ENCODE measurements around the gene VRK1. TPM values are rescaled to one million over a fixed set of nuclear protein-coding genes. Genes with fewer than 3 reads are reported as not detected.

Gene VRK1
- polyA plus RNA-seq, 4 donors, result 23.1 to 28.3 (median 24.7) TPM

DNA sequence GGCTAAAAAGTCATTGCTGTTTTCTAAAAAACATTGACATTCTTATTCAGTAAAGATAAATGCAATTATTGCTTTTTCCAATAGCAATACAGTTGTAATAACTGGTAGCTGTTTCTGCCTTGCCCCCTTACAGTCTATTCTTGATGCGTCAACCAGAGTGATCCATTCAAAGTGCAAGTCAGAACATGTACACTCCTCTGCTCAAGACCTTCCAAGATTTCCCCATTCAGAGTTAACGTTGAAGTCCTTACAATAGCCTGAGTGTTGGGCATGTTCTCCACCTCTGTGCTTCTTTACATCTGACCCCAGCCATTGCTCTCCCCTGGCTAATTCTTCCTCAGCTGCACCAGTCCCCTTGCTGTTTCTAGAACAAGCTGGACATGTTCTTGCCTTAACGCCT is 24.3 kb downstream of the VRK1 start:
- DNase-seq (ENCODE audit: low read depth in 4 of 4, low spot score in 2 of 4), result no peak

DNA sequence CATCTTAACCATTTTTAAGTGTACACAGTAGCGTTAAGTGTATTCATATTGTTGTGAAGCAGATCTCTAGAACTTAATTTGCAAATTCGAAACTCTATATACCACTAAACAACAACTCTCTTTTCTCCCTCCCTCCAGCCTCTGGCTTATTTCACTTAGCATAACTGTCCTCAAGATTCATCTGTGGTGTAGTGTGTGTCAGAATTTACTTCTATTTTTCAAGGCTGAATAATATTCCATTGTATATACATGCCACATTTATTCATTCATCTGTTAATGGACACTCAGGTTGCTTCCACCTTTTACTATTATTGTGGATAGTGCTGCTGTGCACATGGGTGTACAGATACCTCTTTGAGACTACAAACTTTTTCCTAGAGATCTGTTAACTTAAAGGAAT is 26.5 kb downstream of the VRK1 start:
- no peak for DNase-seq (ENCODE audit: low read depth in 4 of 4, low spot score in 2 of 4)

DNA sequence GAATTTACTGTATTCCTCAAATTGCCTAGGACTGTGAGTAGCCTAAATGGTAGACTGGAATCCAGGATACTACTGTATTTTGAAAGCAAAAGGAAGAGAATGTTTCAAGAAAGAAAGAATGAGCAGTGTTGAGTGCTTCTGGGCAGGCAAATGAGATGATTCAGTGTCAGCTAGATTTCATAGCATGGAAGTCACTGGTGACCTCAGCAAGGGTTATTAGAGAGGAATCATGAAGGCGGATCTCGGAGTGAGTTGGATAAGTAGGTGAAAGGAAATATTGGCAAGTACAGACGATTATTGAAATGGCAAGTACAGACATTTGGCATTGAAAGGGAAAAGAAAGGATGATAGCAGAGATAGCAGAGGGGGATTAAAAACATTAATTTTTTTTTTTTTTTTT is 27.1 kb downstream of the VRK1 start:
- DNase-seq (ENCODE audit: low read depth in 4 of 4, low spot score in 2 of 4), result no peak

DNA sequence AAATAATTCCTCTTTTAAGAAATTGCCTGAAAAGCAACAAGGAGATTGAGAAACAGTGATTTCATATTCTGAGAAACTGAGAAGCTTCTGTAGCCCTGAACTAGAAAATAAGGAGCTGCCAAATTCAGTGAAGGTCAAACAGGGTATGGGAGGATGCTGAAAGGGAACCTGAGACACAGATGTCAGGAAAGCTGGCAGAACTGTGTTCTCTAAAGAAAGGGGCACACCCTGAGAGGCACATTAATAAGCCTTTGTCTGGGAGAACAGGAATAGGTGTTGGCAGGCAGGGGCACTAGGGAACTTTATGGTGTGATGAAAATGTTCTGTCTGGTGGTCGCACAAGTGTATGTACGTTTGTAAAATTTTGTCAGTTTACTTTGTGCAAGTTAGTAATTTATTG is 29.6 kb downstream of the VRK1 start:
- DNase-seq (ENCODE audit: low read depth in 4 of 4, low spot score in 2 of 4), result no peak

DNA sequence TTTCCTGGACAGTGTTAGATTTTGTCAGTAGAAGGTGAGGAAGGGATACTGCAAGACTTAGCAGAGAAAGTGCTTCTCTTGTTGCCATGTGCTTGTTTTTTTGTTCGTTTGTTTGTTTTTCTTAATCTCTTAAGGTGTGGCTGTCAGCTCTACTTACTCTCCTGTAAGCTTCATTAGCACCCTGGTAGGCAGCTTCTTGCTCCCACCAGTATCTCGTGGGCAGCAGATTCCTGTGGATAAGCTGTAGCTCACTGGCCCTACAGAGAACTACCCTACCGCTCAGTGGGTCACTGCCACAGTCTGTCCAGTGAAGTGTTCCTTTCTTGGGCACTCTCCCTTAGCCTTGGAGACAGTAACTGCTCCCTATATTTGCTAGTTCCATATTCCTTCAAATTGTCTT is 30.1 kb downstream of the VRK1 start:
- no peak for DNase-seq (ENCODE audit: low read depth in 4 of 4, low spot score in 2 of 4)

DNA sequence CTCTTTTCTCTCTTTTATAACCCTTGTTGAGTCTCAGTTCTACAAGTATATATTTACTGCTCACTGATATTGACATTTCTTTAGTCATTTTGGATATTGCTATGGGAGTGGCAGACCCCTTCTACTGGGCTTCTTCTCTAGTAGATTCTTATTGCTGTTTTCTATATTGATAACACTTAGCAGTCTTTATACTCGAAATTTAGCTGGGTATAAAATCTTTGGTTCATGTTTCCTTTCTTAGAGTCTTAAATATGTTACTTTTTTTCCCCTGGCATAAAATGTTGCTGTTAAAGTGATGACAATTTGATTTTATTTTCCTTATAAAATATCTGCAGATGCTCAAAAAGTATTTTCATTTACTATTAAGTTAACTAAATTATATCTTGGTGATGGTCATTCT is 32.6 kb downstream of the VRK1 start:
- DNase-seq (ENCODE audit: low read depth in 4 of 4, low spot score in 2 of 4), result no peak

DNA sequence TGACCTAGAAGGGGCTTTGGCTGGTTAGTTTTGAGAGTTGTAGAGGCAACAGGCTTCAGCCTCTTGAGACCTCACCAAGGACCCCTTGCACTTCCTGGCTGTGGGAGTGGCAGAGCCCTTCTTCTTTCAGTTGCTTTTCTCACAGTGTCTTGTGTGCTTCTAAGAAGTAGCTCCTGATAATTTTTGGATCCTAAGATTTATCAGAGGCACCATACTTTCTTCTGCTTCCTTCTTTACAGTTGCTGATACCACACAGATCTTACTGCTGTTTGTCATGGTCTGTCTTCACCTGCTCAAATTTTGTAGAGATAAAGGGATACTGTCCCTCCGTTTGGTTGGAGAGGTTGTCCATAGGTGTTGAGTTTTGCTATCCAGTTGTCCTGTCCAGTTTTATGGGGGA is 33.8 kb downstream of the VRK1 start:
- DNase-seq (ENCODE audit: low read depth in 4 of 4, low spot score in 2 of 4), result no peak

DNA sequence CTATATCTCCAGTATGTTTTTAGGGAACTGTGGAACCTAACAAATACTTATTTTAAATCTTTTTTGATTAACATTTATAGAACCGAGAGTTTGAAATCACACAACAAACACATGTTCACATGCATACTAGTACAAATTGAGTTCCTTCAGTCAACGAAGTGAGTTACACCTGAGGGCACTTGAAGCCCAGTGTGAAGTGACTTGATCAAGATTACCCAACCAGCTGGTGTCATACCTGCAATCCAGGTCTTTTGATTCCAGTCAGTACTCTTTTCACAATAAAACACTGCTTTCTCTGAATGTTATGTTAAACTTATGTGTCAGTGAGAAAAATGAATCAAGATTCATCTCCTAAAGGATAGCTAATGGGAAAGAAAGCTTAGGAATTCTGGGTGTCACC is 35.2 kb downstream of the VRK1 start:
- no peak for DNase-seq (ENCODE audit: low read depth in 4 of 4, low spot score in 2 of 4)

DNA sequence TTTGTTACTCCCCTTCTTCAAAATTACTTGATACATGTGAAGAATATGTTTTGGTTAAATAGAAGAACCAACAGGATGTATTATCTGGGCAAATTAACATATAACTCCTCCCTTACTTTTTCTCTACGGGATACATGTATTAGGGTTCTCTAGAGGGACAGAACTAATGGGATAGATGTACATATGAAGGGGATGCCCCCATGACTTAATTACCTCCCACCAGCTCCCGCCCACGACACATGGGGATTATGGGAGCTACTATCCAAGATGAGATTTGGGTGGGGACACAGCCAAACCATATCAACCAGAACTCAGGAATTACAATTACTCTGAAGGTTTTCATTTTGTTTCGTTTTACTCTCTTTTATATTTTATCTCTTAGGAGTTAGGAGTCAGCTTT is 41.3 kb downstream of the VRK1 start:
- DNase-seq (ENCODE audit: low read depth in 4 of 4, low spot score in 2 of 4), result no peak

DNA sequence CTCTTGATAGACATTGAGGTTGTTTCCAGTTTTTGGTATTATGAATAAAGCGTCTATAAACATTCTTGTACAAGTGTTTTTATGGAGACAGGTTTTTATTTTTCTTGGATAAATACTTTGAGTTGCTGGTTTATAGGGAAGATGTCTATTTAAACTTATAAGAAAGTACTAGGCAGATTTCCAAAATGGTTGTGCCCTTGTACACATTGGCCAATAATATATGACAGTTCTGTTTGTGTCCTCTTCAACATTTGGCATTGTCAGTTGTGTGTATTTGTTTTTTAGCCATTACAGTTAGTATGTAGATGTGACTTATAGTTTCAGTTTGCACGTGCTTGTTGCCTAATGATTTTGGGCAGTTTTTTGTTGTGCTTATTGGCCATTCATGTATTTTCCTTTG is 42.1 kb downstream of the VRK1 start:
- DNase-seq (ENCODE audit: low read depth in 4 of 4, low spot score in 2 of 4), result no peak

DNA sequence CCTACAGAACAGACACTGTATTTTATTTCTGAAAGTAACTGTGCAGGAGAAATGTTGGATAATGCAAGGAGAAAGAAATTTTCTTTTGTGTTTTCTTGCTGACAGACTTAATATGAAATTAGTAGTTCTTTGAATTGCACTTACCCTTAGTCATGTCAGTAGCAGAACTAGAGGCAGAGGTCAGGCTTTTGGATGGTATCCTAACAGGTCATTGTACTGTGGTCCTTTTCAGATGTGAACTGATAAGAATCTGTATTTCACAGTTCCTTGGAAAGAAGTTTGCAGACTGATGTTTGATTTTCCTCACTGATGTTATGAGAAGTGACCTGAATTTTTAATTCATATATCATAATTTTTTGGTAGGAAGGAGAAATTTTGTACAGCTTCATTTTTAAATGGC is 46.0 kb downstream of the VRK1 start:
- no peak for DNase-seq (ENCODE audit: low read depth in 4 of 4, low spot score in 2 of 4)

DNA sequence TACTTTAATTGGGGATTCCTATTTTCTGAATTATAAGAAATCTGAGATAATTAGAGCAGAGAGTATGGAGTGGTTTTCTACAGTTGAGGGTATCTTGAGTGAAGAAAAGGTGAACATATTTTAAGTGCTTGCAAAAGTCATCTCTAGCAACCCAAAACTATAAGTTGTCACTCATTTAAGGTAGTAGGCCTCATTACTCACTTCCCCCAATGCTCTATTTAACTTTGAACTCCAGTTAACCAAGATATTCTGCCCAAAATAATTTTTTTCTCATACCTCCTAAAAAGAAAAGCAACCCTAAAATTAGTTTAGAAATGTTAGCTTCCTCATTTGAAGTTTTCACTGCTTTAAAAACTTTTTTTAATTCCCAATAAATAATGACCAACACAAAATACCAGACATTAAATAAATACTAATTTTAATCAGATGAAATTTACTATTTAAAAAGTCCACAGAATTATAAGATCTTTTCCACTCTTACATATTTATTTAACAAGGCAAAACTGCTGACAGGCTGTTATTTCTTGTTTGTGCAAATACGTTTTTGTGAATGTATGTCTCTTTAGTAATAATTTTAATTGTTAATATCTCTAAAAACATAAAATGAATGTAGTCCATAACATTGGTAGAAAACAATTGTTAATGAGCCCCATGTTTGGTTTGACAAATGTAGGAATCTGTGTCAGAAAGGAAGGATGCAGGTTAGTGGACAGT is 47.8 kb downstream of the VRK1 start:
- no peak for DNase-seq (ENCODE audit: low read depth in 4 of 4, low spot score in 2 of 4)

DNA sequence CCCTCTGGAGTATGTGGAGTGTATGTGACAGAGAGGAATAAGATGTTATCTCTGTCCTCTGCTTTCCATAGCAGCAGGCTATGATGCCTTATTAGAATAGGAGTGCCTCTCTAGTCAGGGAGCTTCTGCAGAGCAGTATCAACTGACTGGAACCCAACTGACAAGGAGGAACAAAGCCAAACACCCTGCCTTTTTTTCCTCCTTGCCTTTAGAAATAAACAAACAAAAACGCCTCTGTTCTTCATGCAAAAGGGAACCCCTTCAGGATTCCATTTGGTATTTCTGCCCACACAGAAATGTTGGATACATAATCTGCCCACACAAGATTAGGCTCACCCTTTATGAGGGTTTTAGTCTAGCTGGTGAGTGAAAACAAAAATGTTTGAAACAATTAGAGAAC is 50.3 kb downstream of the VRK1 start:
- no peak for DNase-seq (ENCODE audit: low read depth in 4 of 4, low spot score in 2 of 4)

DNA sequence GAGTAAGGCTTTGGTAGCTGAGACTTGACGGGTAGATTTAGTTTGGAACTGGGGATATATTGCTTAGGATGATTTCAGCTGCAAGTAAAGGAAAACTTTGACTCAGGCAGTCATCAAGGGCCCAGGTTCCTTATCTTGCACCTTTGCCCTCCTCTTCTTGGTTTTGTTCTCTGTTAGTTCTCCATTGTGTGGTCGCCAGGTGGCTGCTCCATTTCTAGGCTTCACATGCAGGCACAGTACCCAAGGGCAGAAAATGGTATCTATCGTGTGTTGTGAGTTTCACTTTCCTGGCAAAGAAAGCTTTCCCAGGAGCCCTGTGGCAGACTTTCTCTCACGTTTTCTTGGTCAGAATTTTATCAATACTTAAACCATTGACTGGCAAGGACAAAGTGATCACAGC is 50.8 kb downstream of the VRK1 start:
- DNase-seq (ENCODE audit: low read depth in 4 of 4, low spot score in 2 of 4), result no peak

DNA sequence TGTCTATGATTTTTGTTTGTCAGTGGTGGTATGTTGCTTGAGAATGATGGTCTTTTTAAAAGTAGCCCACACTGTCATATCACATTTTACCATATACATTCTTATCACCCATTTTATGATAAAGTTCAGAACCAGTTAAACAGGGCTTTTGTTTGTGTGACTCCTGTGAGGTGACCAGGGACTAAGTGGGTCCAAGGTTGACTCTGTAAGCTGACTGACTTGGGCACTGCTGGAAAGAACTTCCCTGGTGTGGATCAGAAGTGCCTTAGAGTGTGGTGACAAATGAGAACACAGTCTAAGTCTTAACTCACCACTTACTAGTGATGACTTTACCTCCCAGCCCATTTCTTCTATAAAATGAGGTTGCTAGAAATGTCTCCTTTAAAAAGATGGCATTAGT is 52.6 kb downstream of the VRK1 start:
- DNase-seq (ENCODE audit: low read depth in 4 of 4, low spot score in 2 of 4), result no peak

DNA sequence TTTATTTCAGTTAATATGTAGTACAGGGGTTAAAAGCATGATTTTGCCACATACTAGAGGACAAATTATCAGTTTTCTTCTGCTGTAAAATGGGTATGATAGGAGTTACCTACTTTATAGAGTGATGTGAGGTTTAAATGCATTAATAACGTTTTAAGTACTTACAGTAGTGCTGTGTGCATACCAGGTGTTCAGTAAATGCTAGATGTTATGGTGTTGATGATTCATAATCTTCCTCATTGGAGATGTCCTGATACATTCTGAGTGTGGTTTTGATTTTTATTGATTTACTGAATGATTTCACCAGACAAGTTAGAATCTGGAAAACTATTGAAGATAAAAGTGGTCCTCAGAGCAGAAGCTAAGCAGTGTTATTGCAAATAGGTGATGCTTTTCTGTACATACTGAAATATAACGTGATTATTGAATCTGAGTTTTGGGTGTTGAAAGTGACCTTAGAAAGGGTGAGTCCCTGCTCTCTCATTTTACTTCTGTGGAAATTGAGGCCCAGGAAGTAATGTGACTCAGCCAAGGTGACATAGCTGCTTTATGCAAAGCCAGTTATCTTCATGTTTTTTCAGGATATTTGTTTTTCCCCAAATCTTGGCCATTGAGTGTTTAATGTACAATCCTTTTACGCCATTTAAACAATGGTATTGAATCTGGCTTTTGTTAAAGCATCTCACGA is 54.7 kb downstream of the VRK1 start:
- DNase-seq (ENCODE audit: low read depth in 4 of 4, low spot score in 2 of 4), result no peak

DNA sequence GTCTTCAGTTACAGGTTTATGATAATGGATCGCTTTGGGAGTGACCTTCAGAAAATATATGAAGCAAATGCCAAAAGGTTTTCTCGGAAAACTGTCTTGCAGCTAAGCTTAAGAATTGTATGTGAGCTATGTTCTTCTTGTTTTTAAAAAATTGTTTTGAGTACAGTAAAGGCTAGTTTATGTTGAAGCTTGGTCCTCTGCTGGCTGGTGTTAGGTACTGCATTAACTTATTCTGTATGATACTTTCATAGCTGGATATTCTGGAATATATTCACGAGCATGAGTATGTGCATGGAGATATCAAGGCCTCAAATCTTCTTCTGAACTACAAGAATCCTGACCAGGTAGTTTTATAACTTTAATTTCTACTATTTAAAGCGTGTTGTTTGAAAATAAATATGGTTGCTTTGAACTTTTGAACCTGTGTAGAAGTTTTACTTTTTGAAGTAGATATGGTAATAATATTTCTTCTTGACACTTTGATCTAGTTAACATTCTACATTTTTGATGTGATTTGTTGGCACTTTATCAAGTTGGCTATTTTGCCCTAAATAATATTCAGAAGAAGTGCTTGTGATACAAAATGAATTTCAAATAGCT is 55.7 kb downstream of the VRK1 start:
- no peak for DNase-seq (ENCODE audit: low read depth in 4 of 4, low spot score in 2 of 4)

DNA sequence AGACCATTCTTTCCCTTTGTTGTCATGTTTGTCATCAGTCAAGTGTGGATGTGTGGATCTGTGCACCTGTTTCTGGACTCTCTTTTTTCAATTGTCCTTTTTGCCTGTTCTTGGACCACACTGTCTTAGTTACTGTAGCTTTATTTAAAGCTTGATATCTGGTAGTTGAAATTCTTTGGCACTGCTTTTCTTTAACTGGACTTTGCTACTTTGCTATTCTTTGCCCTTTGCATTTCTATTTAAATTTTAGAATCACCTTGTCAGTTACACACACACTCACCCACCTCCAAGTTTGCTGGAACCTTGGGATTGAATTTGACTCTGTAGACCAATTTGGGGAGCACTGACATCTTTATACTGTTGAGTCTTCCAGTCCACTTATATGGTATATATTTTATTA is 61.5 kb downstream of the VRK1 start:
- no peak for DNase-seq (ENCODE audit: low read depth in 4 of 4, low spot score in 2 of 4)

DNA sequence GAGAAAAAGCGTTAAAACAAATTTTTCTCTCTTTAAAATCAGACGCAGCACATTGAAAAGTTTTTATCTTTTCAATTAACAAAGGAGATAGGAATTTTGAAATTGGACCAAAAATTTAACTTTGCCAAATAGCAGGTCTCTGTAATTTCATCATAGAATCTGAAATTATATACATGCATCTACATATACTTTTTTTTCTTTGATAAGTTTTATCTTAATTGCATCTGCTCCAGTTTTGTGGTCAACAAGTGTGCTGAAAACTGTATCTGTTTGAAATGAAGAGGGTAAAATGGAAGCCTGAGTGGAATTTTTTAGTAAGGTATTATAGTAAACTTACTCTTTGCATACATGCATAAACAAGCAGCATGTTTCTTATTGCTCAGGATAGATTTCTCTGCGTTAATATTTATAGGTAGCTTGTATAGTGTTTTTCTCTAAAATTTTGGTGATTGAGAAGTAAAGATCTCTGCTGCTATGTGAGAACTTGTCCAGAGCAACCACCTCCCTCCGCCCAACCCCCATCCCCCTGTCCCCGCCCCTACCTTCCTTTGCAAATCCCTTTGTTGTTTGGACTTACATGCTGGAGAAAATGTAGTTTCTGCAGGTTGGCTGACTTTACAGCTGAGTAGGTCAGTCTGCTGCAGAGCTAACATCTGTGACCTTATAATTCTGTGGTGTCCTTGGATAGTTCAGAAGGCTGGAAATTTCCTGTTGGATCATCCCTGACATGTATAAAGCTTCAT is 64.6 kb downstream of the VRK1 start:
- DNase-seq (ENCODE audit: low read depth in 4 of 4, low spot score in 2 of 4), result no peak

DNA sequence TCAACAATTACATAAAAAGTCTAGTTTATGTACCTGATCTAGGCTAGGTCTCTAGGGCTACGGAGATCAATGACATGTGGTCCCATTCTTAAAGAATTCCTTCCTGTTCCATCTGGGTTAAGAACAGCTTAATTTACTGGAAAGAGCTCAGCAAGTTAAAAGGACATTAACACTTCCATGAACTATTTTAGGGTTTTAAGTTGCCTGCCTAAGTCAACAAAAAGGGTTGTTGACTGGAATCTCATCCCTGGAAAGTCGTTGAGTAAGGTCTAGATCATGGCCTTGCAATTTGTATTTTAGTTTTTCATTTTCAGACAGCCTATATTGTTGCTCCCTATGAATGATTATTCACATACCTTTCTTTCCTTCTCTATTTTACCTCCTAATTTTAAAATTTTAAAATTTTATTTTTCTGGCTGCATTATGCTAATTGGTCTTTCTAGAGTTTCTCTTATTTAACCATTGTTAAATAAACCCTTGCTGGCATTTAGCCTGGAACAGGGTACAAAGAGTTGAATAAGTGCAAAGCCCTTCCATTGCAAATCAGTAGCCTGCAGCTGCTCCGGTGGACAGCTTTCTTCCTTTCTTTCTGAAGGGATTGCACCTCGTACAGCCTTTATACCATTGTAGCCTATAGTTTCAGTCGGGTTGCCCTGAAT is 66.3 kb downstream of the VRK1 start:
- DNase-seq (ENCODE audit: low read depth in 4 of 4, low spot score in 2 of 4), result no peak

DNA sequence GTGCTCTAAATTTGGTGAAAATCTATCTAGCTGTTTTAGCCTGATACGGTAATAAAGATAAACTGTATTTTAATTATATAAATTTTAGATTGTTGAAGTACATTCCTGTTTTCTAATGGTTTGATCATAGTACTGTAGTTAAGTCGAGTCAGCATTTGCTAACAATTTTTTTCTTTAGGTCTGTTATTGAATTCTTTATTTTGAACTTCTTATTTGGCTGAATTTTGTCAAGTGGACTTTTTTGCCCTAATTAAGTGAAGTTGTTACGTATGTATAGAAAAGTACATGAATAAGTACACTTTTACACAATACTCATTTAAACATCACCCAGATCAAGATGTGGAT is 66.8 kb downstream of the VRK1 start:
- DNase-seq (ENCODE audit: low read depth in 4 of 4, low spot score in 2 of 4), result no peak

Measured in left renal cortex interstitium (tissue), 4 donors.